ENCODE results near the gene EVL.
A peak's percentile ranks its signal among the peaks of the same experiment; 100 is the strongest.
"Not testable (repeated sequence)": the region's sequence is repeated elsewhere in the genome, so short reads cannot be mapped to it uniquely, and the experiment has no call there.

Gene EVL, protein sequence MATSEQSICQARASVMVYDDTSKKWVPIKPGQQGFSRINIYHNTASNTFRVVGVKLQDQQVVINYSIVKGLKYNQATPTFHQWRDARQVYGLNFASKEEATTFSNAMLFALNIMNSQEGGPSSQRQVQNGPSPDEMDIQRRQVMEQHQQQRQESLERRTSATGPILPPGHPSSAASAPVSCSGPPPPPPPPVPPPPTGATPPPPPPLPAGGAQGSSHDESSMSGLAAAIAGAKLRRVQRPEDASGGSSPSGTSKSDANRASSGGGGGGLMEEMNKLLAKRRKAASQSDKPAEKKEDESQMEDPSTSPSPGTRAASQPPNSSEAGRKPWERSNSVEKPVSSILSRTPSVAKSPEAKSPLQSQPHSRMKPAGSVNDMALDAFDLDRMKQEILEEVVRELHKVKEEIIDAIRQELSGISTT

DNA sequence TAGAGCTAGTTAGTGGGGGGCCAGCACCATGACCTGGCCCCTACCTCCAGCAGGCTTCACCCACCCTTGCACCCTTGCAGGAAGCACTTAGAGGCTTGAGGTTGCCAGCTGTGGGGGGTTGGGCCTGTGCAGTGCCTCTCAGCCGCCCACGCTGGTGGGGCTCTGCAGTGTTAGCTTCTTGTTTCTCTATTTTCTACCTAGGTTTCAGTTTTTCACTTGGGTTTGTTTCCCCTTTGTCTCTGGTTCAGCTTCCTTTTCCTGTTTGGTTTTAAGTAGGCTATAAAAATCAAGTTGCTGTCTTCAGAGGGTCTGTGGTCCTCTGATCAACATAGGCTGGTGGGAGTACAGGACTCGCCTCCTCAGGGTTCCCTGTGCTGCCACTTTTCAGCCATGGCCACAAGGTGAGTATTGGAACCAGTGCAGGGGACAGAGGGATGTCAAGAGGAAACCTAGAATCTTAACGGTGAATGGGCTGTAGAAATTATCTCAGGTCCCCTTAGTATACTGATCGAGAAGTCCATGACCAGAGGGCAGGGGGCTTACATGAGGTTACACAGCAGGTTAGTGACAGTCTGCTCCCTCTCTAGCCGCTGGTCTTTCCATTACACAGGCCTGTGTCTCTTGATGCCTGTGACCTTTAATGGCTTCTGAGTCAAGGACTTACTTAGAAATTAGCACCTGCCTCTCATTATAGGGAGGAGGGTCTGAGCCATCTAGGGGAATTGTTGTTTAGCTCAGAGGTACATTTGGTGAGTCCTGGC is at the start of gene EVL:
TSS of gene EVL (plus strand) at position 312 of the 761 bp plus-strand sequence. CDS start at position 391, 79 bp downstream.
- peak; percentile 55 to 59 for ATAC-seq

DNA sequence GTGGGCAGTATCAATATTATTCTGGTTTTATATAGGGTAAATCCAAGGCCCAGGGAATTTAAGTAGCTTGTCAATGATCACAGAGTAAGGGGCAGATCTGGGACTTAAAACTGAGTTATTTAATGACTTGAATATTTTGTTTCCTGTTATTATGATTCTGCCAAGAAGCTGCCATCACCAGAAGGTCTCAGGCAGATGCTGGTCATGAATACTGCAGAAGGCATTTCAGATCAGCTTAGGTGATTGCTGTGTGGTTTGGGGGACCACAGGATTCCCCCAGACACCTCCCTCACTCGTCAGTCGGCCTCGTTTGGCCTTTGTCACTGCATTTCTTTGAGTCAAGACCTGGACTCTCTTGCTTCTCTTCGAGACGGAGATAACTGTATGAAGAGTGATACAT is 47.7 kb upstream of the EVL start:
- ATAC-seq: no peak

GRCh38 chr14:100018054-100018453 is 47.2 kb upstream of the EVL start:
- no peak for ATAC-seq

DNA sequence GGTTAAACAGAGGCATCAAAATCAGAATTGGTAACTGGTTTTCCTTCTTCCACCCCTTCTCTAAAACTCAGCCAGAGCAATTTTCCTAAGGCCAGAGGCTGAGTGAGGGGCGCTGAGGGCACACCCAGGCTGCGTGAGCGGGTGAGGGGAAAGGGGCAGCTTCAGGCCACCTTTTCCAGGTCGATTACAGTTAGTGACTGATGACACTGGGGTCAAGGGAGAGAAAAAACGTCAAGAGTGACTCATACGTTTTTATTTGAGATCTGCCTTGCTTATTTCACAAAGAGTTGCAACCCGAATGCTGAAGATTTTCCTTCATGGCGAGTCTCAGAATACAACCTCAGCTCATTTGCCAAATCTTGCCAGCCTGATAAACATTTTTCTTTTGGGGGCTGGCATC is 46.7 kb upstream of the EVL start:
- no peak for ATAC-seq

DNA sequence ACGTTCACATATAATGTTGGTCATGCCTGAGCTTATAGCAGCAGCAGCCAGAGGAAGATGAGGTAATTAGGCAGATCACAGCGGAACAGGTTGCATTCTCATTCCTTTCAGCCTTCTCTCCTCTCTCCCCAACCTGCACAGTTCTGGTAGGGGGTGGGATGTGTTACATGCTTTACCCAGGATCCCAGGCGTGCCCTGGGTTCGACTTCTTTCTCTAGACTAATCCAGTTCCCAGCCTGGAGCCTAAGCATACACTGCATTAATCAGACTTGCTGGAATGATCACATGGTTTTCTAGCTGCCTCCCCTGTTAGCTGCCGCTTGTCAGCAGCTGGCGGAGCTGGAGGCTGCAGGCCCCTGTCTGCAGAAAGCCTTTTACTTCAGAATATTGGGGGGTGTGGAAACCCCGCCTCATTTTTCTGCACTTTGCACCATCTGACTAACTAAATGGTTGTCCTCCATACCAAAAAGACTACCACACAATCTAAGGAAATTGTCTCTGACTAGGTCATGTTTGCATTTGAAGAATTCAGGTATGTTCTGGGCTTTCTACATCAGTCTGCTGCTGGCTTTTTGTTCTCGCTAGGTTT is 46.0 kb upstream of the EVL start:
- ATAC-seq: no peak

DNA sequence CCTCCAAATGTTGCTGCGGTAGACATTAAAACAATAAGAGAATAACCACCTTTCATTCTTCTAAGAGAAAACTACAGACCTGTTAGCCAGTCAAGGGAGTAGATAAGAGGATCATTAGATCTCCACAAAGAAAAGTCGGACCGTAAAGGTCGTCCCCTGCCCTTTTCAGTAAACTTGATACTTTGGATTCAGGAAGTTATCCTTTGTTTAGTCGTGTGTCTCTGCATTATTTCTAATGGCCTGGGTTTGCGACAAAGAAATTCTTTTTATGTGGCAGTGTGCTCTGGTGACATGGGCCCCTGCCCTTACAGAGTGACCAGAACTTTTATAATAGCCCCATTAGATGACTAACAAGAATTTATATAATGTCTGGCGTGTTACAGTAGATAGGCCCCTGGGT is 44.6 kb upstream of the EVL start:
- ATAC-seq: no peak

DNA sequence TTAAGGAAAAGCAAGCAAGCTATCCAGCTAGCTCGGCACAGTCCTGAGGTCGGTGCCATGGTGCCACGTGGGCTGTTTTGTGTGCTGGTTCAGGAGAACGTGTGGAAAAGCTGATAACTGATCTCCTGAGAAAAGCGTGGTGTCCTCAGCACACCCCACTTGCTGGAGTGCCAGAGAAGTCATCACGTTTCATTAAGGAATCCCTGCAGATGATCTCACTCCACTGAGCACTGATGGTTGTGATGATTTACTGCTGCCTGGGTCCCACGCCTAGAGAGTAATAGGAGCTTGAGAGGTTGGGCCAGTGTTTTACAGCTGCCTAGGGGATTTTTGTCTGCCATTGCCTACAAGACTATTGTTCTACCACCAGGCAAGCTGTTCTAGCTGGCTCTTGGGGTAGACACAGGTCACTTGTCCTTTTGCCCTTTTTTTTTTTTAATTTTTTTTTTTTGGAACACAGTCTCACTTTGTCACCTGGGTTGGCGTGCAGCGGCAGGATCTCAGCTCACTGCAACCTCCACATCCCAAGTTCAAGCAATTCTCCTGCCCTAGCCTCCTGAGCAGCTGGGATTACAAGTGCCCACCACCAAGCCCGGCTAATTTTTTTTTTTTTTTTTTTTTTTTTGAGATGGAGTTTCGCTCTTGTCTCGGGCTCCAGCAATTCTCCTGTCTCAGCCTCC is 42.3 kb upstream of the EVL start:
- ATAC-seq: no peak

- peak in 1 of 2 donors; percentile 62 for ATAC-seq
Observed at GRCh38 chr14:100025111-100025510, 40.1 kb upstream of the EVL start.

- no peak for ATAC-seq
Observed at GRCh38 chr14:100027771-100028490, 37.3 kb upstream of the EVL start.

- ATAC-seq: no peak
Observed at GRCh38 chr14:100028990-100029677, 36.1 kb upstream of the EVL start.

DNA sequence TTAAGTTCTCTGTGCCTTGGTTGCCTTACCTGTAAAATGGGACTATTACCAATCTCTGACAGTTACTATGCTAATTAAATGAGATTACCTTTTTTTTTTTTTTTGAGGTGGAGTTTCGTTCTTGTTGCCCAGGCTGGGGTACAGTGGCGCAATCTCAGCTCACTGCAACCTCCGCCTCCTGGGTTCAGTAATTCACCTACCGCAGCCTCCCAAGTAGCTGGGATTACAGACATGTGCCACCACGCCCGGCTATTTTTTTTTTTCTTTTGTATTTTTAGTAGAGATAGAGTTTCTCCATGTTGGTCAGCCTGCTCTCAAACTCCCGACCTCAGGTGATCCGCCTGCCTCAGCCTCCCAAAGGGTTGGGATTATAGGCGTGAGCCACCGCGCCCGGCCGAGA is 35.2 kb upstream of the EVL start:
- ATAC-seq: not testable (repeated sequence)

DNA sequence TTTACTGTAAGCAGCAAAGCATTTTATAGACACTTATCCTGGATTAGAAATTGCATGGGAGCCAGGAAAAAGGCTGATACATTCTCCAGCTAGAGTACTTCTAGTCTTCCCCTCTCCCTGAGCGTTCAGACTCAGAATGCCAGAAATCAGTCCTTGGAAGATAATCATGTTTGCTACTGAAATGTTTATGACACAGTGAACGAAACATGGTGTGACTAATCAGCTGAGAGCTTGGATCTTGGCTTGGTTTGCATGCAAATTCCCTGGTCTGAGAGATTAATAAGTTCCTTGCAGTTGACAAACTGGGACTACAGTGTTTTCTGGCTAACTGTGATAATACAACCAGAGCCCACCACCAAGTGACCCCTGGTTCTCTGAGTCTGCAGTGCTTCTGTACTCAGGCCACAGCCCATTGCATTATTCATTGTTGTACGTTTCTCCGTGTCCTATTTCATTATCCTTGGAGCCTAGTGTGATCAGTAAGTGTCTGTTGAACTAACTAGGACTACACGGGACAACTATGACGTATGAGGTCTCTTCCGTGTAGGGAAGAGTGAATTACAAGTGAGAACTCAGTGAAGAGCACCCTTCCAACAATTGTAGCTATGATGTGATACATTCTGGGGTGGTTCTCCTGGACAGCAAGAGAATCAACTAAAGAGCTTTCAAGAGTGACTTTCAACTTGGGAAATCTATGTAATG is 34.6 kb upstream of the EVL start:
- no peak for ATAC-seq

GRCh38 chr14:100031506-100032281 is 33.5 kb upstream of the EVL start:
- ATAC-seq: no peak

GRCh38 chr14:100032738-100033137 is 32.5 kb upstream of the EVL start:
- ATAC-seq: no peak

DNA sequence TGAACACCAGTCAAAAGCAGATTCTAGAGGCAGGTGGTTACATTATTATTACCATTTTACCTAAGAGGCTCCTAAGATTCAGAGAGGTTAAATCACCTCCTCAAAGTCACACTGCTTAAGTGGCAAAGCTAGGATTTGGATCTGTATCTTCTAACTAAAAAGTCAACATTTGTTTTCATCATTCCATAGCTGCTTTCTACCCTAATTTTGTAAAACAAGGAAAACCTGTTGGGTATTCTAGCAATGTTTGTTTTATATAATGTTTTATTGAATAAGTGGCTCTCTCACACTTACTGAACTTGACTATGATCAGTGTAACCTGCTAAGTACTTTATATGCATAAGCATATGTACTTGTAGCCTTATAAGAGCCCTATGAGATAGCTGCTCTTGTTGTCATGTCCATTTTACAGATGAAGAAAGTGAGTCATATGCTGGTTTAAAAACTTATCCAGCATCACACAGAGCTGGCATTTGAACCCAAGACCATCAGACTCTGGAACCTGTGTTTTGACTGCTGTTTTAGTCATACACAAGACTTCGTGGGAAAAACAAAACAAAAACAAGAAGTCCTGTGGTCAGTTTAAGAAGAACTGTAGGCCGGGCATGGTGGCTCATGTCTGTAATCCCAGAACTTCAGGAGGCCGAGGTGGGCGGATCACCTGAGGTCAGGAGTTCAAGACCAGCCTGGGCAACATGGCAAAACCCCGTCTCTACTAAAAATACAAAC is 31.7 kb upstream of the EVL start:
- no peak for ATAC-seq

GRCh38 chr14:100034468-100034867 is 30.8 kb upstream of the EVL start:
- ATAC-seq: no peak

DNA sequence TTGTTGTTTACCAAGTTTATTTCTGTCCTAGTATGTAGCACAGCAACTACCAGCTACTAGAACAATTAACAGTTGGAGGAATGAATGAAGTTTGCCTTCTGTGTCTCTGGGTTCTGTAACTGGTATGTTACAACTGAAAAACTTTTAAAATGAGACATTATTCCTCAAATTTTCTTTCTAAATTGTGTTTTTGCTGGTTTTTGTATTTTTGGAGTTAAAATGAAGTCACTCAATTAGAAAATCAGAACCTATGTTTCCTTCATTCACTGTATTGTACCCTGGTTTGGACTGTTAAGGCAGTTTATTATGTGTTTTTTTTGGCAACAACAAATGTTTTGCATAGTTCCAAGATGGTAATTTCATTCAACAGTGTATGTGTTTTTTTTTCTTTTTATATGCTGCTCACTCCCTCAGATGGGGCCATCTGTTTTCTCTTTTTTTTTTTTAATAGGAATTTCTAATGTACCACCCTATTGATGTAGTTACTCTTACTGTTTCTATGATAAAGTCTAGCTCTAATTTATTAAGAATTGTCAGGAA is 30.2 kb upstream of the EVL start:
- ATAC-seq: no peak

DNA sequence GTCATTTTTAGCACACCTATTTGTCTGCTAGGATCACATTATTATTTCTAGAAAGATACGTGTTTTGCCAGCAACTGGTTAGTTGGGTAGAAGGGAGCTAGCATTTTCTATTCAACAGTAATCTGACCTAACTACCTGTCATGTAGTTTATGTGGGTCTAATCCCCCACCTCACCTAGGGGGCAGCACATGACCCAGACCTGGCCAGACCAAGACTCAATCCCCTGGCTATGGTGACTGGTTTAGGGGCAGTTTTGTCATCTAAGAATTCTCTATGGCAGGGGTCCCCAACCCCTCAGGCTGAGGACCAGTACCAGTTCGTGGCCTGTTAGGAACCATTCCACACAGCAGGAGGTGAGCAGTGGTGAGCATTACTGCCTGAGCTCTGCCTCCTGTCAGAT is 29.5 kb upstream of the EVL start:
- ATAC-seq: no peak

GRCh38 chr14:100037353-100037752 is 27.9 kb upstream of the EVL start:
- no peak for ATAC-seq

All from activated CD4-positive, CD25-positive, alpha-beta regulatory T cell treated with anti-CD3 and anti-CD28 coated beads, Interleukin-2, amount 50 U/mL, for 24 hours (primary cell).